H9 (cell line): Measurements from ENCODE around the gene SLX4IP. TPM values are rescaled to one million over a fixed set of nuclear protein-coding genes. Genes with fewer than 3 reads are reported as not detected.

ENCODE experiments used
- DNase-seq: peaks from one replicate; pipeline ENCODE4 v3.0.0-alpha.2; 2017
- H2AFZ ChIP-seq: one replicate; pipeline ENCODE4 v1.6.1; 2013; ENCODE audit warnings: mild to moderate bottlenecking, low read length, control low read depth, moderate library complexity
- H2AK5ac ChIP-seq: 2 replicates; pipeline ENCODE4 v1.6.1; 2013; ENCODE audit warnings: low read length, control low read depth, mixed read lengths; ENCODE audit not compliant: insufficient read length
- H2BK120ac ChIP-seq: one replicate; pipeline ENCODE4 v1.6.1; 2013; ENCODE audit warnings: low read depth, mild to moderate bottlenecking, low read length, control low read depth, inconsistent platforms; ENCODE audit not compliant: poor library complexity, severe bottlenecking
- H2BK12ac ChIP-seq: 2 replicates; pipeline ENCODE4 v1.6.1; 2013; ENCODE audit warnings: low read length, control low read depth, mixed read lengths, low read depth; ENCODE audit not compliant: insufficient read length
- H2BK15ac ChIP-seq: 2 replicates; pipeline ENCODE4 v1.6.1; 2013; ENCODE audit warnings: low read depth, low read length, control low read depth
- H2BK20ac ChIP-seq: one replicate; pipeline ENCODE4 v1.6.1; 2013; ENCODE audit warnings: low read depth, mild to moderate bottlenecking, low read length, control low read depth, inconsistent platforms; ENCODE audit not compliant: poor library complexity, severe bottlenecking
- H2BK5ac ChIP-seq: 2 replicates; pipeline ENCODE4 v1.6.1; 2013; ENCODE audit warnings: low read length, control low read depth, mixed read lengths; ENCODE audit not compliant: insufficient read length
- H3K14ac ChIP-seq: 2 replicates; pipeline ENCODE4 v1.6.1; 2013; ENCODE audit warnings: low read length, control low read depth; ENCODE audit not compliant: insufficient read depth
- H3K18ac ChIP-seq: 2 replicates; pipeline ENCODE4 v1.6.1; 2013; ENCODE audit warnings: low read depth, mild to moderate bottlenecking, mixed read lengths, low read length, control low read depth; ENCODE audit not compliant: insufficient read length
- H3K23ac ChIP-seq: 2 replicates; pipeline ENCODE4 v1.6.1; 2013; ENCODE audit warnings: low read length, control low read depth, mixed read lengths, low read depth; ENCODE audit not compliant: insufficient read length
- H3K23me2 ChIP-seq: 2 replicates; pipeline ENCODE4 v1.6.1; 2013; ENCODE audit warnings: low read depth, mild to moderate bottlenecking, mixed read lengths, low read length, control low read depth; ENCODE audit not compliant: insufficient read length, poor library complexity, severe bottlenecking
- H3K27ac ChIP-seq: 2 replicates; pipeline ENCODE4 v1.5.1; 2013; ENCODE audit warnings: low read length, control low read depth, mixed read lengths, low read depth; ENCODE audit not compliant: insufficient read length
- H3K27me3 ChIP-seq: 2 replicates; pipeline ENCODE4 v1.6.1; 2013; ENCODE audit warnings: low read length, control low read depth, inconsistent platforms; ENCODE audit not compliant: insufficient read depth
- H3K4ac ChIP-seq: 2 replicates; pipeline ENCODE4 v1.6.1; 2013; ENCODE audit warnings: low read depth, mild to moderate bottlenecking, control low read depth, inconsistent platforms, low read length, moderate library complexity
- H3K4me1 ChIP-seq: 2 replicates; pipeline ENCODE4 v1.6.1; 2013; ENCODE audit warnings: low read length, control low read depth, inconsistent platforms; ENCODE audit not compliant: insufficient read depth
- H3K4me2 ChIP-seq: 2 replicates; pipeline ENCODE4 v1.6.1; 2013; ENCODE audit warnings: low read length, control low read depth, mixed read lengths; ENCODE audit not compliant: insufficient read length, insufficient read depth
- H3K56ac ChIP-seq: 2 replicates; pipeline ENCODE4 v1.6.1; 2013; ENCODE audit warnings: low read depth, mild to moderate bottlenecking, mixed read lengths, low read length, control low read depth; ENCODE audit not compliant: insufficient read length
- H3K79me1 ChIP-seq: 2 replicates; pipeline ENCODE4 v1.6.1; 2013; ENCODE audit warnings: low read depth, mild to moderate bottlenecking, moderate library complexity, low read length, control low read depth, inconsistent platforms; ENCODE audit not compliant: insufficient read depth, poor library complexity, severe bottlenecking
- H3K79me2 ChIP-seq: 2 replicates; pipeline ENCODE4 v1.6.1; 2013; ENCODE audit warnings: low read length, control low read depth, inconsistent platforms; ENCODE audit not compliant: insufficient read depth
- H3K9ac ChIP-seq: 2 replicates; pipeline ENCODE4 v1.6.1; 2013; ENCODE audit warnings: low read length, control low read depth, mixed read lengths; ENCODE audit not compliant: insufficient read length; ENCODE audit errors: extremely low read depth
- H3K9me3 ChIP-seq: one replicate; pipeline ENCODE4 v1.6.1; 2013; ENCODE audit warnings: low read depth, low read length, inconsistent platforms; ENCODE audit not compliant: control insufficient read depth
- H3T11ph ChIP-seq: one replicate; pipeline ENCODE4 v1.6.1; 2013; ENCODE audit warnings: mild to moderate bottlenecking, low read length, control low read depth, inconsistent platforms
- H4K20me1 ChIP-seq: one replicate; pipeline ENCODE4 v1.6.1; 2013; ENCODE audit not compliant: control insufficient read depth, insufficient read length, insufficient read depth
- H4K5ac ChIP-seq: 2 replicates; pipeline ENCODE4 v1.6.1; 2013; ENCODE audit warnings: low read depth, mild to moderate bottlenecking, mixed read lengths, low read length, control low read depth; ENCODE audit not compliant: insufficient read length
- H4K8ac ChIP-seq: replicated peaks from 2 replicates; pipeline ENCODE4 v1.6.1; 2013; ENCODE audit warnings: low read length, control low read depth, mixed read lengths, low read depth; ENCODE audit not compliant: insufficient read length
- H4K91ac ChIP-seq: 2 replicates; pipeline ENCODE4 v1.6.1; 2013; ENCODE audit warnings: low read depth, mild to moderate bottlenecking, moderate library complexity, mixed read lengths, low read length, control low read depth; ENCODE audit not compliant: insufficient read length
- H3K27ac Mint-ChIP-seq, 3 experiments: 2 replicates in 2 of 3; 3 replicates in 1 of 3; pipeline ENCODE4 v1.8.0; 2020 to 2021; ENCODE audit warnings: mixed read lengths in 3 of 3, mild to moderate bottlenecking in 1 of 3, moderate library complexity in 1 of 3
- H3K27me3 Mint-ChIP-seq: 2 replicates; pipeline ENCODE4 v1.8.0; 2021; ENCODE audit warnings: low read depth, mild to moderate bottlenecking, moderate library complexity, mixed read lengths
- H3K36me3 Mint-ChIP-seq, 3 experiments: 2 replicates in 2 of 3; 3 replicates in 1 of 3; pipeline ENCODE4 v1.8.0; 2020 to 2021; ENCODE audit warnings: low read depth in 3 of 3, mixed read lengths in 3 of 3; ENCODE audit not compliant: insufficient read depth in 1 of 3
- H3K4me1 Mint-ChIP-seq, 2 experiments: 2 replicates each; pipeline ENCODE4 v1.8.0; 2020; ENCODE audit warnings: mixed read lengths in 2 of 2
- H3K4me3 Mint-ChIP-seq, 2 experiments: 2 replicates in 1 of 2; 3 replicates in 1 of 2; pipeline ENCODE4 v1.8.0; 2020 to 2021; ENCODE audit warnings: mild to moderate bottlenecking in 2 of 2, mixed read lengths in 2 of 2, moderate library complexity in 1 of 2
- H3K9me3 Mint-ChIP-seq, 2 experiments: 2 replicates in 1 of 2; 3 replicates in 1 of 2; pipeline ENCODE4 v1.8.0; 2020; ENCODE audit warnings: mild to moderate bottlenecking in 2 of 2, mixed read lengths in 2 of 2, moderate library complexity in 1 of 2
- CTCF ChIP-seq: fragments of 200-600 bp; sonication (generic); conservative IDR thresholded peaks from 3 replicates; pipeline ENCODE4 v1.8.0; 2021; ENCODE audit warnings: antibody characterized with exemption, mild to moderate bottlenecking
- WGBS: extraction: QIAGEN DNeasy Blood & Tissue Kit; methylation state at CpG from one replicate; pipeline ENCODE4 v1.1.7; 2013; ENCODE audit warnings: missing lambda C conversion rate, low lambda C conversion rate, mixed read lengths; ENCODE audit not compliant: insufficient read length; ENCODE audit errors: extremely low coverage; 5-methylcytosine and 5-hydroxymethylcytosine counted together
- total RNA-seq: library from RNA; stranded (reverse); gene quantifications from 2 replicates; pipeline ENCODE4 v1.2.1, GENCODE V29; 2021

SLX4IP gene
- total RNA-seq, 1 experiment from 2014 or later: 7.9 TPM

- Histone ChIP-seq H3K23me2 (no peaks in the 10 kb centered on the region), H3K27ac (no peak overlapping the region), H3K9me3 (no peaks in the 10 kb centered on the region), H3K27me3 (no peaks in the 10 kb centered on the region), H2AK5ac (no peak overlapping the region), H3K4ac (no peak overlapping the region), H4K20me1 (no peaks in the 10 kb centered on the region), H3K14ac (no peak overlapping the region), H2BK15ac (no peak overlapping the region), H3K79me1 (no peaks in the 10 kb centered on the region), H4K8ac (no peak overlapping the region), H3K18ac (no peak overlapping the region), H2BK12ac (no peak overlapping the region), H2BK120ac (no peak overlapping the region), H3K4me1 (peaks cover 9% of the 10 kb centered on the region; the same call in 1 of the 2 replicates), H3K56ac (no peak overlapping the region), H2AFZ (no peak overlapping the region), H3K9ac (no peak overlapping the region), H3K23ac (no peak overlapping the region), H4K5ac (no peak overlapping the region), H3K79me2 (no peaks in the 10 kb centered on the region), H3T11ph (no peak overlapping the region), H3K4me2 (no peak overlapping the region), H4K91ac (no peak overlapping the region), H2BK5ac (no peak overlapping the region), H2BK20ac (no peak overlapping the region)
- H3K4me3 Mint-ChIP-seq: no peak overlapping the region
- WGBS: no CpG with 5 or more reads among the region's 2 CpGs
- H3K27me3 Mint-ChIP-seq: peaks cover 2% of the 10 kb centered on the region; the same call in 1 of the 2 replicates
- H3K4me1 Mint-ChIP-seq: peaks cover 39% of the 10 kb centered on the region in 2 experiments
- peak overlapping the region in 2 of 3 experiments; percentile 1 to 35; a peak in 2 of 7 replicates for H3K27ac Mint-ChIP-seq
- no peak for TF ChIP-seq CTCF
- H3K36me3 Mint-ChIP-seq: peaks cover 2 to 5% (median 5%) of the 10 kb centered on the region in 3 experiments; a peak in 6 of 7 replicates
- no peak for DNase-seq
- H3K9me3 Mint-ChIP-seq: no peaks in the 10 kb centered on the region
Measured at GRCh38 chr20:10625641-10626040, 190.5 kb downstream of the SLX4IP start.
